Keratinocyte (primary cell): Measurements from ENCODE around the gene PUM1.

Experiments used
- CTCF ChIP-seq, 3 experiments: IDR thresholded peaks in 1 of 3; conservative IDR thresholded peaks in 1 of 3; optimal IDR thresholded peaks in 1 of 3; 2 replicates in 2 of 3; 3 replicates in 1 of 3; pipeline versions ENCODE3 to v1.5.1; 2011; ENCODE audit warnings: low read length in 3 of 3, mild to moderate bottlenecking in 3 of 3, moderate library complexity in 2 of 3, control low read depth in 1 of 3, inconsistent platforms in 1 of 3; ENCODE audit not compliant: insufficient read depth in 2 of 3; ENCODE audit errors: extremely low read depth in 1 of 3
- EZH2 ChIP-seq: IDR thresholded peaks from one replicate; pipeline ENCODE4 v1.6.1; 2012; ENCODE audit warnings: inconsistent platforms, mild to moderate bottlenecking, low read length, moderate library complexity

- TF ChIP-seq CTCF (optimal IDR thresholded peaks at IDR 0.05 in 1 of 3, IDR thresholded peaks at IDR 0.05 in 1 of 3, conservative IDR thresholded peaks at IDR 0.05 in 1 of 3; ENCODE audit: extremely low read depth in 1 of 3, insufficient read depth in 2 of 3, low read length in 3 of 3) (no peak), EZH2 (no peak)
These were observed 30.5 kb upstream of the PUM1 start for GRCh38 chr1:31095985-31096384.
